Right lobe of liver (tissue), 4 donors: Measurements from ENCODE around the gene NT5C1A.

Experiments
- POLR2A ChIP-seq: fragments of 450-650 bp; IDR thresholded peaks from one replicate; pipeline ENCODE4 v1.6.1; 2017; ENCODE audit warnings: antibody characterized with exemption, mild to moderate bottlenecking
- TF ChIP-seq, protein P1 (sequence below), 4 donors: fragments of 200-600 bp in 3 of 4; fragments of 450-650 bp in 1 of 4; IDR thresholded peaks; one replicate each; pipeline versions ENCODE4 v1.5.1 to v1.8.0; 2016 to 2022; ENCODE audit warnings: antibody characterized with exemption in 4 of 4, mild to moderate bottlenecking in 2 of 4
- donor health status: DM: no; HTN: no; CAD: no.
- donor health status: DM: no; HTN: no; CAD: no.
- donor health status: DM: no; HTN: yes; CAD: no.

DNA sequence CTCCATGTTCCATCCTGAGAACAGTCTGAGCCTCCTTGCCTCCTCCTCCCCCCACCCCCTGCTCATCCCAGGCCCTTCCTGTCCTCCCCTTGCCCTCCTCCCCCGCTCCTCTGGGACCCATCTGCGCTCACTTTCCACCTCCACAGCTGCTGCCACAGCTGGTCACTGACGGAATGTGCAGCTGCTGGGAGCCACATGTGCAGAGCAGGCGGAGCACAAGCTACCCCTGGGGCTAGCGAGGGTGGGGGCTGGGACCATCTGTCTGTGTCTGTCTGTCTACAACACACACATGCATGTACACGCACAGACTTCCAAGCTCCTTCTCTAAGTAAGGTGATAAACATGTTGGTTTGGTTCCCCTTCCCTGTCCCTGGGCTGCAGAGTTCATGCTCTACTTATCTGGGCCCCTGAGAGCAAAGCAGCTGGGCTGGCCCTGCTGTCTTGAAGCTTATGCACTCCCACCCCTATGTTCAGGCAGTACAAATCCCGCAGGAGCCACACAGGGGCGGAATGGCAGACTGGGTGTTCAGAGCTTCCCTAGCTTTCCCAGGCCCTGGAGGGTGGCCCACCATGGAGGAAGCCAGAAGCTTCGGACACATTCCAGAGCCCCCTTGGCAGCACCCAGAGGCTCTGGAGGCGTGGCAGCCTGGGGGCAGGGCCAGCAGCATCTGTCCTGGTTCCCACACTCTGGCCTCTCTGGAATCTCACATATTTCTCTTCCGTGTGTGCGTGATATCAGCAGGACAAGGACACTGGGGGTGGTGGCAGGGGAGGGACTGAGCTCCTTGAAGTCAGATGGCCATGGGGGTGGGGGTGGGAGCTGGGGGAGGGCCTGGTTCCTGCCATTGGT, 25.4 kb downstream of the NT5C1A start:
- TF ChIP-seq, protein P1, sequence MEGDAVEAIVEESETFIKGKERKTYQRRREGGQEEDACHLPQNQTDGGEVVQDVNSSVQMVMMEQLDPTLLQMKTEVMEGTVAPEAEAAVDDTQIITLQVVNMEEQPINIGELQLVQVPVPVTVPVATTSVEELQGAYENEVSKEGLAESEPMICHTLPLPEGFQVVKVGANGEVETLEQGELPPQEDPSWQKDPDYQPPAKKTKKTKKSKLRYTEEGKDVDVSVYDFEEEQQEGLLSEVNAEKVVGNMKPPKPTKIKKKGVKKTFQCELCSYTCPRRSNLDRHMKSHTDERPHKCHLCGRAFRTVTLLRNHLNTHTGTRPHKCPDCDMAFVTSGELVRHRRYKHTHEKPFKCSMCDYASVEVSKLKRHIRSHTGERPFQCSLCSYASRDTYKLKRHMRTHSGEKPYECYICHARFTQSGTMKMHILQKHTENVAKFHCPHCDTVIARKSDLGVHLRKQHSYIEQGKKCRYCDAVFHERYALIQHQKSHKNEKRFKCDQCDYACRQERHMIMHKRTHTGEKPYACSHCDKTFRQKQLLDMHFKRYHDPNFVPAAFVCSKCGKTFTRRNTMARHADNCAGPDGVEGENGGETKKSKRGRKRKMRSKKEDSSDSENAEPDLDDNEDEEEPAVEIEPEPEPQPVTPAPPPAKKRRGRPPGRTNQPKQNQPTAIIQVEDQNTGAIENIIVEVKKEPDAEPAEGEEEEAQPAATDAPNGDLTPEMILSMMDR (IDR thresholded peaks at IDR 0.05): no peak
- no peak for TF ChIP-seq POLR2A
